ENCODE results near the gene FGF4. TPM values are rescaled to one million over a fixed set of nuclear protein-coding genes. Genes with fewer than 3 reads are reported as not detected.

FGF4 gene
- total RNA-seq, 3 donors from 2014 or later: not detected

GRCh38 chr11:69734841-69735240, 40.3 kb downstream of the FGF4 start:
- no peak for TF ChIP-seq CTCF (IDR thresholded peaks at IDR 0.05)
- DNase-seq (no peak), ATAC-seq (no peak)
- Histone ChIP-seq H3K36me3 (ENCODE audit: low read depth) (no peaks in the 10 kb centered on the region), H3K9me3 (no peaks in the 10 kb centered on the region), H3K4me1 (ENCODE audit: low read depth) (no peaks in the 10 kb centered on the region), H3K4me3 (no peak overlapping the region)
- intact Hi-C loops (cut with DNase I, micrococcal nuclease): no loop called here

GRCh38 chr11:69734367-69734766, 40.8 kb downstream of the FGF4 start:
- DNase-seq (no peak), ATAC-seq (no peak)
- no peak for TF ChIP-seq CTCF (IDR thresholded peaks at IDR 0.05)
- Histone ChIP-seq H3K4me1 (ENCODE audit: low read depth) (no peaks in the 10 kb centered on the region), H3K9me3 (no peaks in the 10 kb centered on the region), H3K36me3 (ENCODE audit: low read depth) (no peaks in the 10 kb centered on the region), H3K4me3 (no peak overlapping the region)
- intact Hi-C loops (cut with DNase I, micrococcal nuclease): no loop called here

- TF ChIP-seq CTCF (IDR thresholded peaks at IDR 0.05): no peak
- intact Hi-C loops (cut with DNase I, micrococcal nuclease): no loop called here
These were observed 42.2 kb downstream of the FGF4 start for GRCh38 chr11:69732910-69733309.

GRCh38 chr11:69731110-69731509, 44.0 kb downstream of the FGF4 start:
- Histone ChIP-seq H3K9me3 (no peaks in the 10 kb centered on the region), H3K4me3 (no peak overlapping the region), H3K4me1 (ENCODE audit: low read depth) (no peaks in the 10 kb centered on the region), H3K36me3 (ENCODE audit: low read depth) (no peaks in the 10 kb centered on the region)
- no peak for ATAC-seq
- no peak for DNase-seq
- intact Hi-C loops (cut with DNase I, micrococcal nuclease): no loop called here
- TF ChIP-seq CTCF (IDR thresholded peaks at IDR 0.05): no peak

More at GRCh38 chr11:69732910-69733309, 42.2 kb downstream of the FGF4 start:
- no peaks in the 10 kb centered on the region for H3K36me3 ChIP-seq (ENCODE audit: low read depth)
- no peaks in the 10 kb centered on the region for H3K9me3 ChIP-seq
- no peaks in the 10 kb centered on the region for H3K4me1 ChIP-seq (ENCODE audit: low read depth)
- ATAC-seq (no peak), DNase-seq (no peak)
- H3K4me3 ChIP-seq: no peak overlapping the region

GRCh38 chr11:69730500-69730899, 44.6 kb downstream of the FGF4 start:
- Histone ChIP-seq H3K36me3 (ENCODE audit: low read depth) (no peaks in the 10 kb centered on the region), H3K4me3 (no peak overlapping the region), H3K4me1 (ENCODE audit: low read depth) (no peaks in the 10 kb centered on the region), H3K9me3 (no peaks in the 10 kb centered on the region)
- DNase-seq (no peak), ATAC-seq (no peak)
- TF ChIP-seq CTCF (IDR thresholded peaks at IDR 0.05): no peak
- intact Hi-C loops (cut with DNase I, micrococcal nuclease): no loop called here

GRCh38 chr11:69729252-69729651, 45.9 kb downstream of the FGF4 start:
- Histone ChIP-seq H3K4me3 (no peak overlapping the region), H3K4me1 (ENCODE audit: low read depth) (no peaks in the 10 kb centered on the region), H3K36me3 (ENCODE audit: low read depth) (no peaks in the 10 kb centered on the region), H3K9me3 (no peaks in the 10 kb centered on the region)
- ATAC-seq (no peak), DNase-seq (no peak)
- no peak for TF ChIP-seq CTCF (IDR thresholded peaks at IDR 0.05)
- intact Hi-C loops (cut with DNase I, micrococcal nuclease): no loop called here
